ENCODE results near the gene KIF1A. TPM values are rescaled to one million over a fixed set of nuclear protein-coding genes. Genes with fewer than 3 reads are reported as not detected.

Gene KIF1A
- total and polyA plus RNA-seq, 2 of the 8 experiments (the other 6 are each of a cell fraction or from before 2014, with no cell fraction given): 61.3 to 281 TPM

DNA sequence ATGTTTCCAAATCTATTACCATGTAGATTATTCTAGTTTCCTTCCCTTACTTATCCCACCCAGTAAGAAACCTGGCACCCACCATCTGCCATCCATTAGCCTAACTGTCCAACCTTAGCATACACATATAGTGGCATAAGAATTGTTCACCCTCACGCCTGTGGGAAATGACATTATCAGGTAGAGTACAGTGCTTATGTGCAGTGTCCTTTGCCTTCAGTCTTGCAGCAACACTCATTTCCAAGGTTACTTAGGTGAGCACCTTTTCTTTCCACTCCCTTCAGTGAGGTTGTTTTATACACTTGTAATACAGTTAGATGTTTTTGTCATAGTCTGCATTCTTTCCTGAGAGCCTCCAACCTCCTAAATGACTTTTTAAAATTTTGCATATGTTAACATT is 155.4 kb downstream of the KIF1A start (continued):
- TF ChIP-seq, protein P1, sequence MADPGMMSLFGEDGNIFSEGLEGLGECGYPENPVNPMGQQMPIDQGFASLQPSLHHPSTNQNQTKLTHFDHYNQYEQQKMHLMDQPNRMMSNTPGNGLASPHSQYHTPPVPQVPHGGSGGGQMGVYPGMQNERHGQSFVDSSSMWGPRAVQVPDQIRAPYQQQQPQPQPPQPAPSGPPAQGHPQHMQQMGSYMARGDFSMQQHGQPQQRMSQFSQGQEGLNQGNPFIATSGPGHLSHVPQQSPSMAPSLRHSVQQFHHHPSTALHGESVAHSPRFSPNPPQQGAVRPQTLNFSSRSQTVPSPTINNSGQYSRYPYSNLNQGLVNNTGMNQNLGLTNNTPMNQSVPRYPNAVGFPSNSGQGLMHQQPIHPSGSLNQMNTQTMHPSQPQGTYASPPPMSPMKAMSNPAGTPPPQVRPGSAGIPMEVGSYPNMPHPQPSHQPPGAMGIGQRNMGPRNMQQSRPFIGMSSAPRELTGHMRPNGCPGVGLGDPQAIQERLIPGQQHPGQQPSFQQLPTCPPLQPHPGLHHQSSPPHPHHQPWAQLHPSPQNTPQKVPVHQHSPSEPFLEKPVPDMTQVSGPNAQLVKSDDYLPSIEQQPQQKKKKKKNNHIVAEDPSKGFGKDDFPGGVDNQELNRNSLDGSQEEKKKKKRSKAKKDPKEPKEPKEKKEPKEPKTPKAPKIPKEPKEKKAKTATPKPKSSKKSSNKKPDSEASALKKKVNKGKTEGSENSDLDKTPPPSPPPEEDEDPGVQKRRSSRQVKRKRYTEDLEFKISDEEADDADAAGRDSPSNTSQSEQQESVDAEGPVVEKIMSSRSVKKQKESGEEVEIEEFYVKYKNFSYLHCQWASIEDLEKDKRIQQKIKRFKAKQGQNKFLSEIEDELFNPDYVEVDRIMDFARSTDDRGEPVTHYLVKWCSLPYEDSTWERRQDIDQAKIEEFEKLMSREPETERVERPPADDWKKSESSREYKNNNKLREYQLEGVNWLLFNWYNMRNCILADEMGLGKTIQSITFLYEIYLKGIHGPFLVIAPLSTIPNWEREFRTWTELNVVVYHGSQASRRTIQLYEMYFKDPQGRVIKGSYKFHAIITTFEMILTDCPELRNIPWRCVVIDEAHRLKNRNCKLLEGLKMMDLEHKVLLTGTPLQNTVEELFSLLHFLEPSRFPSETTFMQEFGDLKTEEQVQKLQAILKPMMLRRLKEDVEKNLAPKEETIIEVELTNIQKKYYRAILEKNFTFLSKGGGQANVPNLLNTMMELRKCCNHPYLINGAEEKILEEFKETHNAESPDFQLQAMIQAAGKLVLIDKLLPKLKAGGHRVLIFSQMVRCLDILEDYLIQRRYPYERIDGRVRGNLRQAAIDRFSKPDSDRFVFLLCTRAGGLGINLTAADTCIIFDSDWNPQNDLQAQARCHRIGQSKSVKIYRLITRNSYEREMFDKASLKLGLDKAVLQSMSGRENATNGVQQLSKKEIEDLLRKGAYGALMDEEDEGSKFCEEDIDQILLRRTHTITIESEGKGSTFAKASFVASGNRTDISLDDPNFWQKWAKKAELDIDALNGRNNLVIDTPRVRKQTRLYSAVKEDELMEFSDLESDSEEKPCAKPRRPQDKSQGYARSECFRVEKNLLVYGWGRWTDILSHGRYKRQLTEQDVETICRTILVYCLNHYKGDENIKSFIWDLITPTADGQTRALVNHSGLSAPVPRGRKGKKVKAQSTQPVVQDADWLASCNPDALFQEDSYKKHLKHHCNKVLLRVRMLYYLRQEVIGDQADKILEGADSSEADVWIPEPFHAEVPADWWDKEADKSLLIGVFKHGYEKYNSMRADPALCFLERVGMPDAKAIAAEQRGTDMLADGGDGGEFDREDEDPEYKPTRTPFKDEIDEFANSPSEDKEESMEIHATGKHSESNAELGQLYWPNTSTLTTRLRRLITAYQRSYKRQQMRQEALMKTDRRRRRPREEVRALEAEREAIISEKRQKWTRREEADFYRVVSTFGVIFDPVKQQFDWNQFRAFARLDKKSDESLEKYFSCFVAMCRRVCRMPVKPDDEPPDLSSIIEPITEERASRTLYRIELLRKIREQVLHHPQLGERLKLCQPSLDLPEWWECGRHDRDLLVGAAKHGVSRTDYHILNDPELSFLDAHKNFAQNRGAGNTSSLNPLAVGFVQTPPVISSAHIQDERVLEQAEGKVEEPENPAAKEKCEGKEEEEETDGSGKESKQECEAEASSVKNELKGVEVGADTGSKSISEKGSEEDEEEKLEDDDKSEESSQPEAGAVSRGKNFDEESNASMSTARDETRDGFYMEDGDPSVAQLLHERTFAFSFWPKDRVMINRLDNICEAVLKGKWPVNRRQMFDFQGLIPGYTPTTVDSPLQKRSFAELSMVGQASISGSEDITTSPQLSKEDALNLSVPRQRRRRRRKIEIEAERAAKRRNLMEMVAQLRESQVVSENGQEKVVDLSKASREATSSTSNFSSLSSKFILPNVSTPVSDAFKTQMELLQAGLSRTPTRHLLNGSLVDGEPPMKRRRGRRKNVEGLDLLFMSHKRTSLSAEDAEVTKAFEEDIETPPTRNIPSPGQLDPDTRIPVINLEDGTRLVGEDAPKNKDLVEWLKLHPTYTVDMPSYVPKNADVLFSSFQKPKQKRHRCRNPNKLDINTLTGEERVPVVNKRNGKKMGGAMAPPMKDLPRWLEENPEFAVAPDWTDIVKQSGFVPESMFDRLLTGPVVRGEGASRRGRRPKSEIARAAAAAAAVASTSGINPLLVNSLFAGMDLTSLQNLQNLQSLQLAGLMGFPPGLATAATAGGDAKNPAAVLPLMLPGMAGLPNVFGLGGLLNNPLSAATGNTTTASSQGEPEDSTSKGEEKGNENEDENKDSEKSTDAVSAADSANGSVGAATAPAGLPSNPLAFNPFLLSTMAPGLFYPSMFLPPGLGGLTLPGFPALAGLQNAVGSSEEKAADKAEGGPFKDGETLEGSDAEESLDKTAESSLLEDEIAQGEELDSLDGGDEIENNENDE (IDR thresholded peaks at IDR 0.05; ENCODE audit: insufficient replicate concordance, low read length): no peak
- TF ChIP-seq JUN (IDR thresholded peaks at IDR 0.05; ENCODE audit: low read depth, low read length) (no peak), JUND (IDR thresholded peaks at IDR 0.05; ENCODE audit: low read length) (no peak), NANOG (IDR thresholded peaks at IDR 0.05; ENCODE audit: insufficient read depth, low read depth, low read length, poor library complexity, severe bottlenecking) (no peak), SP1 (IDR thresholded peaks at IDR 0.05; ENCODE audit: low read depth, low read length) (no peak), KDM5A (IDR thresholded peaks at IDR 0.05; ENCODE audit: low read length) (no peak)
- TF ChIP-seq, protein P2, sequence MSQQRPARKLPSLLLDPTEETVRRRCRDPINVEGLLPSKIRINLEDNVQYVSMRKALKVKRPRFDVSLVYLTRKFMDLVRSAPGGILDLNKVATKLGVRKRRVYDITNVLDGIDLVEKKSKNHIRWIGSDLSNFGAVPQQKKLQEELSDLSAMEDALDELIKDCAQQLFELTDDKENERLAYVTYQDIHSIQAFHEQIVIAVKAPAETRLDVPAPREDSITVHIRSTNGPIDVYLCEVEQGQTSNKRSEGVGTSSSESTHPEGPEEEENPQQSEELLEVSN (IDR thresholded peaks at IDR 0.05): no peak
